HFFc6 (cell line): ENCODE measurements around the gene NUP54. TPM values are rescaled to one million over a fixed set of nuclear protein-coding genes. Genes with fewer than 3 reads are reported as not detected.

Experiments
- DNase-seq: peaks from one replicate; pipeline ENCODE4 v3.0.0-alpha.2; 2018
- H3K27ac Mint-ChIP-seq: 2 replicates; pipeline ENCODE4 v1.8.0; 2020; ENCODE audit warnings: mild to moderate bottlenecking, mixed read lengths
- H3K27me3 Mint-ChIP-seq: 2 replicates; pipeline ENCODE4 v1.8.0; 2021; ENCODE audit warnings: mild to moderate bottlenecking, moderate library complexity, mixed read lengths; ENCODE audit not compliant: insufficient read depth
- H3K36me3 Mint-ChIP-seq: 2 replicates; pipeline ENCODE4 v1.8.0; 2021; ENCODE audit warnings: low read depth, mixed read lengths
- H3K4me1 Mint-ChIP-seq: 2 replicates; pipeline ENCODE4 v1.8.0; 2020; ENCODE audit warnings: low read depth, mixed read lengths
- H3K4me3 Mint-ChIP-seq: 2 replicates; pipeline ENCODE4 v1.8.0; 2020; ENCODE audit warnings: mild to moderate bottlenecking, moderate library complexity, mixed read lengths
- H3K9me3 Mint-ChIP-seq: 2 replicates; pipeline ENCODE4 v1.8.0; 2020; ENCODE audit warnings: mild to moderate bottlenecking, mixed read lengths
- CTCF ChIP-seq: fragments of 200-600 bp; sonication (generic); IDR thresholded peaks from 2 replicates; pipeline ENCODE4 v1.5.0; 2021; ENCODE audit warnings: antibody characterized with exemption, mild to moderate bottlenecking
- total RNA-seq, 6 experiments: library from RNA; stranded (reverse); fragmentation: NEBNext Ultra II Directional; extraction: Animal tissue kit (Norgen Biotek cat#: 25700); gene quantifications; 2 replicates in 1 of 6; 3 replicates in 5 of 6; pipeline ENCODE4 v1.2.3, GENCODE V29; 2021

The NUP54 gene
- total RNA-seq, 6 experiments from 2014 or later: 25.7 to 37.8 (median 33.3) TPM

- Mint-ChIP-seq H3K4me1 (peaks cover 15% of the 10 kb centered on the region), H3K27ac (no peak overlapping the region), H3K27me3 (no peaks in the 10 kb centered on the region), H3K9me3 (no peaks in the 10 kb centered on the region), H3K36me3 (peaks cover 7% of the 10 kb centered on the region; the same call in 1 of the 2 replicates), H3K4me3 (no peak overlapping the region)
- peak; percentile 63 for DNase-seq
- TF ChIP-seq CTCF: peak; percentile 99
Measured at GRCh38 chr4:76179398-76180318, 31.5 kb upstream of the NUP54 start.

- TF ChIP-seq CTCF: no peak
- peaks cover 5% of the 10 kb centered on the region; the same call in 1 of the 2 replicates for H3K4me1 Mint-ChIP-seq
- no peak for DNase-seq
- no peak overlapping the region for H3K27ac Mint-ChIP-seq
- H3K36me3 Mint-ChIP-seq: peaks cover 10% of the 10 kb centered on the region; the same call in 1 of the 2 replicates
- no peaks in the 10 kb centered on the region for H3K9me3 Mint-ChIP-seq
- H3K27me3 Mint-ChIP-seq: no peaks in the 10 kb centered on the region
- H3K4me3 Mint-ChIP-seq: no peak overlapping the region
Measured at GRCh38 chr4:76178296-76178695, 30.1 kb upstream of the NUP54 start.

- H3K27me3 Mint-ChIP-seq: no peaks in the 10 kb centered on the region
- H3K27ac Mint-ChIP-seq: no peak overlapping the region
- H3K9me3 Mint-ChIP-seq: no peaks in the 10 kb centered on the region
- DNase-seq: no peak
- peaks cover 13% of the 10 kb centered on the region; the same call in 1 of the 2 replicates for H3K36me3 Mint-ChIP-seq
- H3K4me3 Mint-ChIP-seq: no peak overlapping the region
- TF ChIP-seq CTCF: no peak
- peaks cover 5% of the 10 kb centered on the region; the same call in 1 of the 2 replicates for H3K4me1 Mint-ChIP-seq
Measured at GRCh38 chr4:76177709-76178108, 29.5 kb upstream of the NUP54 start.

GRCh38 chr4:76175336-76175735 lies 27.1 kb upstream of the NUP54 start:
- no peak for TF ChIP-seq CTCF
- Mint-ChIP-seq H3K4me1 (peaks cover 5% of the 10 kb centered on the region; the same call in 1 of the 2 replicates), H3K9me3 (no peaks in the 10 kb centered on the region), H3K4me3 (no peak overlapping the region), H3K36me3 (peaks cover 13% of the 10 kb centered on the region; the same call in 1 of the 2 replicates), H3K27ac (no peak overlapping the region), H3K27me3 (no peaks in the 10 kb centered on the region)
- no peak for DNase-seq

- no peaks in the 10 kb centered on the region for H3K9me3 Mint-ChIP-seq
- H3K4me3 Mint-ChIP-seq: no peak overlapping the region
- no peak overlapping the region for H3K27ac Mint-ChIP-seq
- no peaks in the 10 kb centered on the region for H3K4me1 Mint-ChIP-seq
- DNase-seq: no peak
- H3K36me3 Mint-ChIP-seq: peaks cover 13% of the 10 kb centered on the region; the same call in 1 of the 2 replicates
- TF ChIP-seq CTCF: no peak
- H3K27me3 Mint-ChIP-seq: no peaks in the 10 kb centered on the region
Measured at GRCh38 chr4:76174216-76174615, 26.0 kb upstream of the NUP54 start.
